HG03196 (cell line): Measurements from ENCODE around the gene UNC80.

Experiments used
- ATAC-seq: cut with Tn5 transposase; IDR thresholded peaks from one replicate; pipeline ENCODE4 v1.9.1; 2021; ENCODE audit not compliant: unreplicated experiment

The UNC80 gene

GRCh38 chr2:209808521-209808920 is 36.9 kb downstream of the UNC80 start:
- ATAC-seq = no peak

DNA sequence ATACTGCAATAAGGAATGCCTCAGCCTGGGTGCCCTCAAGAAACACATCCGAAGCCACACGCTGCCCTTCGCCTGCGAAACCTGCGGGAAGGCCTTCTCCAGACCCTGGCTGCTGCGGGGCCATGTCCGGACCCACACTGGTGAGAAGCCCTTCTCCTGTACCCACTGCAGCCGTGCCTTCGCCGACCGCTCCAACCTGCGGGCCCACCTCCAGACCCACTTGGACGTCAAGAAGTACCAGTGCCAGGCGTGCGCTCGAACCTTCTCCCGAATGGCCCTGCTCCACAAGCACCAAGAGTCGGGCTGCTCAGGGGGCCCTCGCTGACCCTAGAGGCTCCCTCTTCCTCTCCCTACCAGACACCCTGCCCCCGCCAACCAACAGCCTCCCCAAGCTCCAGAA is 37.6 kb downstream of the UNC80 start:
- no peak for ATAC-seq

DNA sequence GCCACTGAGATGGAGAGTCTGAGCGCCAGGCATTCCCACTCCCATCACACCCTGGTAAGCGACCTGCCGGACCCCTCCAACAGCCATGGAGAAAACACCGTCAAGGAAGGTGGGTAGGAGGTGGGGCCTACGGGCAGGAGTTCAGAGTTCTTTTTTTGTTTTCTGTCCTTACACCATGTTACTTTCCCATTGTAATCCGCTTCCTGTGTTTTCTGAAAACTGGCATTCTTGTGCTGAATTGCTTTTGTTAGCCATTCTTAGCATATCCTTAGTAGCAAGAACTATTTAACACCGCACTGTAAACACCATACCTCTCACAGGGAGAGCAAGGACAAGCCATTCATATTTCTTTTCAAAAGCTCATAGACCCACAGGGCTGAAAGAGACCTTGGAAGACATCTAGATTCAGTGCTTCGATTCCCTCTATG is 46.2 kb downstream of the UNC80 start:
- no peak for ATAC-seq

GRCh38 chr2:209818939-209819338 is 47.3 kb downstream of the UNC80 start:
- ATAC-seq = no peak

DNA sequence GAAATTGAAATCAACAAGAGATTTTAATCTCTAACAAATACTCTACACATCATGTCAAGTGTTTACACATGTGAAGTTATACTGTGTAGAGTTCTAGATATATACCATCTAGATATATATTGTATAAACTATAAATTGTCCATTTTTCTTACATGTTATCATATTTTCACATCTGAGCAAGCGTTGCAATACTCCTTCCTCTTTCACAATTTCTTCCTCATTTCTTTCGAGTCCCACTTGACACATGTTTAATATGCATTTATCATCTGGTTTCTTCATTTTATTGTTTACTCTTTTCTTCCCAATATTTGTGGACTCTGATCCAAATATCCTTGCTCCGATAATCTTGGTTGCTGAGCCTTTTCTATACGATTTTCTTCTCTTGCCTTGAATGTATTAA is 50.2 kb downstream of the UNC80 start:
- ATAC-seq = no peak

DNA sequence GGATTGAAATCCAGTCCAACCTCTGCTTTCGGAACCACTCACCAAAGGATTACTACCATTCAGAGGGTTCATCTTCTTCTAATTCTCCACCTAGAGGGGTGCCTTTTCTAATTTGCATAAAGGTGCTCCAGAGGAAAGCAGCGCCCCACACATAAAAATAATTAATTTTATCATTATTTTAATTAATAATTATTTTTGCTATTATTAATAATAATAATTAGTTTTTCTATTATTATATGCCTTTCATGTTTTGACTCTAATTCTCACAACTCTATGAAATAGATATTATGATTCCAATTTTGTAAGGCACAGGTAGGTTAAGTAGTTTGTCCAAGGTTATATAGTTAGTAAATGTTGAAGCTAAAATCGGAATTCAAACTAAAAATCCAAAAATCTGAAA is 51.9 kb downstream of the UNC80 start:
- ATAC-seq = no peak

GRCh38 chr2:209824391-209824790 is 52.8 kb downstream of the UNC80 start:
- ATAC-seq = no peak

GRCh38 chr2:209830722-209831465 is 59.3 kb downstream of the UNC80 start:
- no peak for ATAC-seq

DNA sequence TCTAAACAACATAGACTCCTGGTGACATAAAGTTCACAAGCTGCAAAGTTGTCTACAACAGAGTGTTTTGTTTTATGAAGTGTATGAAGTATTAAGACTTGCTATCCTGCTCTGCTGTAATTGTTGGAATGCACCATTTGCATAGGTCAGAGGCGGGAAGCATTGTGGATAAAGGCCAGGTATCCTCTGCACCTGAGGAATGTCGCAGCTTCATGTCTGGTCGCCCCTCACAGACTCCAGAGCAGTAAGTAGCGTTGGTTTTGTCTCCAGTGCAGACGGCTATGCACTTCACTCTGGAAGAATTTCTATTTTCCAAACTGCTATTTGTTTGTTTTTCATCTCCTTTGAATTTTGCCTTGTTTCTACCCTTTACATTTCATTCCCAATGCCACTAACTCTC is 63.1 kb downstream of the UNC80 start:
- ATAC-seq = no peak

DNA sequence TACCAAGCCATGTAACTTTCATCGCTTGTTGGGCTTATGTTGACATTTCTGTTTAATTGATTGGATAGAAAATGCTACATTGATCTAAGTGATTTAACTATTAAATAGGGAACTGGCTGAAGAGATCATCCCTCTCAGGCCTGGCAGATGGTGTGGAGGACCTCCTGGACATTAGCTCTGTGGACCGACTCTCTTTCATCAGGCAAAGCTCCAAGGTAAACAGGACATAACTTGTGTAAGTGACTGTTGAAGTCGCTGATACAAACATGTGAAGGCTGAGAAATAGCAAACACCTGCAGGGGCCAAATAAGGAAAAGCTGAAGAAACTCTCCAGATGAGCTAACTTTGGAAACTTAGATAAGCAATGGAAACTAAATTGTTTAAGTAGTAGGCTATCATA is 68.8 kb downstream of the UNC80 start:
- ATAC-seq = no peak

DNA sequence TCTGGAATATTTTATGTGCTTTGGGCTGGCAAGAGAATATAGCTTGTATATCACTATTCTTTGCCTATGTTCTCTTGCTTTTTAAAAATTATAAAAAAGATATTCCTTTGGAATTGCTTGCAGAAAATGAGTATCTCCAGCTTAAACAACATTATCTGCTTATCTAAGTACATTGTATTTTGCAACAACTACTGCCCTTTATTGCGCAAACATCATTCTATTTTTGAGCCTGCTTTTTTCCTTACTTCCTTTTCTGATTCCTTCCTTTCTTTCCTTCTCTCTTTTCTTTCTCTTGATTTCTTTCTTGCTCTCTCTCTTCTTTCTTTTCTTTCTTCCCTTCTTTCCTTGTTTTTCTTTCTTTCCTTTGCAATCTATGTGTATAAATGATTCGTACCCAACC is 74.0 kb downstream of the UNC80 start:
- no peak for ATAC-seq

GRCh38 chr2:209864716-209865295 is 93.2 kb downstream of the UNC80 start:
- no peak for ATAC-seq

- ATAC-seq = no peak
These were observed 96.8 kb downstream of the UNC80 start for GRCh38 chr2:209868271-209868994.

DNA sequence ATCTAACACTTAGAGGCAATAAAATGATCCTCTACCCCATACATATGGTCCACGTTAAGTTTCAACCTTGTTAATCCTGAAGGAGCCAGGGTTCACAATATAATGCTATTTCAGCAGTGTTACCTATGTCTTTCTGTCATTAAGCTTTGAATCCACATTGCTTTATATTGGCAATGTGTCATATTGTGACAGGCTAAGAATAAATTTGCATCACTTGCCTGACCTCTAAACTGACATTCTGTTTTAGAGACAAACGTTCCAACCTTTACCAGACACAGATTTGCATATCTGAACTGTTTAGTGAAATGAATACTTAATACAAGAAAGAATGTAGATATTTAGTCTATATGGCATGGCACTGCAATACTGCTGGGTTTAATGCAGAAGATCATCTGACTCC is 98.4 kb downstream of the UNC80 start:
- no peak for ATAC-seq

DNA sequence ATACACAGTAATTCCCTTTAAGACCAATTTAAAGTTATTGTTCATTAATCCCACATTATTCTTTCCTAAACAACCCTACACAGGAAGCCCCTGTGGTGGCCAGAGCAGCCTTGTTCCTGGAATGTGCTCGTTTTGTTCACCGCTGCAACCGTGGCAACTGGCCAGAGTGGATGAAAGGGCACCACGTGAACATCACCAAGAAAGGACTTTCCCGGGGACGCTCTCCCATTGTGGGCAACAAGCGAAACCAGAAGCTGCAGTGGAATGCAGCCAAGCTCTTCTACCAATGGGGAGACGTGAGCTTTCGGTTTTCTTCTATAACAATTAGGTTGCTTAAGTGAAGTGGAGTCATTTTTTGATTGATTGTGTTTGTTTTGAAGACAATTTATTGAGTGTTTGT is 101.0 kb downstream of the UNC80 start:
- ATAC-seq = no peak

- no peak for ATAC-seq
These were observed 103.6 kb downstream of the UNC80 start for GRCh38 chr2:209875270-209875669.

- ATAC-seq = no peak
These were observed 104.6 kb downstream of the UNC80 start for GRCh38 chr2:209876211-209876610.

- ATAC-seq = no peak
These were observed 107.1 kb downstream of the UNC80 start for GRCh38 chr2:209878701-209879100.

- no peak for ATAC-seq
These were observed 129.0 kb downstream of the UNC80 start for GRCh38 chr2:209900638-209901037.

GRCh38 chr2:209901172-209901571 is 129.5 kb downstream of the UNC80 start:
- ATAC-seq = no peak

DNA sequence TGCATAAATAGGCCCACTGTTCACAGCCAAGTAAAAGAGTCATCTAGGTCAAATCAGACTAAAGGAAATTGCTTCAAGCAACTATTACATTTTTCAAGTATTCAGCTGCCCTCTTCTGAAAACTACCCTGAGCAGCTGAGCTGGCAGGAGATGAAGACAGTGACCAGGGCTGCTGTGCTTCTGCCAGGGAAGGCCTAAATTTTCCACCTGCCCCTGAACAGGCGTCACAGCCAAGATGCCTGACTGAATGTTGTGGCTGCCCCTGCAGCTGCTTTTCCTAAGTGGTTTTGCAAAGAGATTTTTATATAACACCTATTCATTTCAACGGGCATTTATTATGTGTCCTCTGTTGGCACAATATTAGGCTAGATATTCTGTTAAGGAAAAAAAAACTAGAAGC is 134.1 kb downstream of the UNC80 start:
- no peak for ATAC-seq

GRCh38 chr2:209907746-209908145 is 136.1 kb downstream of the UNC80 start:
- ATAC-seq = no peak
